Measurements from ENCODE around the gene TUBB4A.
A peak's percentile ranks its signal among the peaks of the same experiment; 100 is the strongest.

Gene TUBB4A

DNA sequence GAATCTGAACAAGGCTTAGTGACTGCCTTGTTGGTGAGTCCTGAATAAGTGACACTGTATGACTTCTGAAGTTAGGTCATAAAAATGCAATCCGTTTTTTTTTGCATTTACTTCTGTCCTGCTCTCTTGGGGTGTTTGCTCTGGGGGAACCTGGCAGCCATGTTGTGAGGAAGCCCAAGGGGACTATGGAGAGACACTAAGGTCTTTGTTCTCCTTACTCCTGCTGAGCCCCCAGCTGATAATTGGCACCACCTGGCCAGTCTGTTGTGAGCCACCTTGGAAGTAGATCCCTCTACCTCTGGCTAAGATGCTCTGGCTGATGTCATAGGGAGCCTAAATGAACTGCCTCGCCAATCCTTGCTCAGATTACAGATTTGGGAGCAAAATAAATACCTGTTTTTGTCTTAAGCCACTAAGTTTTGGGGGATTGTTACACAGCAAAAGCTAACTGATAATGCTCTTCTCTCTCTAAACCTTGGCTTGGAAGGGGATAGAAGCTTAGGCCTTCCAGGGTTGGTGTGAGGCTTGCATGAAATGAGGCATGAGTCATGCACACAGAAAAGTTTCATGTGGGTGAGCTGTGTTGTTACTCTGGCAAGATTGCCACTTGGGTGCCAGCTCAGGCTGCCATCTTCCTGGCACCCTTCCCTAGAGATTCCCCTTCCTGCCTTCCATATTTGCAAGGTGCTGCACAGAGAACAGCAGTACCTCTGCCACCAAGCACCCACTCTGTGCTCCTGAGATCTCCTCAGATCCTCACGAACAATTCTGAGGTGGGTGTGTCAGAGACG lies 10.1 kb downstream of the TUBB4A start:
- no peak for DNase-seq

DNA sequence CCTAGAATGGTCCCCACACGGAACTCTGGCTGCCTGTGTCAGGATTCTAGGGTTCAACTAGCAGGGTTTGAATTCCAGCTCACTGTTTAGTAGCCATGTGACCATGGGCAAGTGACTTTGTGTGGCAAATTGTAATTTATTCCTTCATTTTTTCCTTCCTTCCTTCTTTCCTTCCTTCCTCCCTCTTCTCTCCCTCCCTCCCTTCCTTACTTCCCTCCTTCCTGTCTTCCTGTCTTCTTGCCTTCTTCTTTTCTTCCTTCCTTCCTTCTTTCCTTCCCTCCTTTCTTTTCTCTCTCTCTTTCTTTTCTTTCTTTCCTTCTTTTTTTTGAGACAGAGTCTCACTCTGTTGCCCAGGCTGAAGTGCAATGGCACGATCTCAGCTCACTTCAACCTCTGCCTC lies 12.0 kb downstream of the TUBB4A start:
- DNase-seq: no peak

DNA sequence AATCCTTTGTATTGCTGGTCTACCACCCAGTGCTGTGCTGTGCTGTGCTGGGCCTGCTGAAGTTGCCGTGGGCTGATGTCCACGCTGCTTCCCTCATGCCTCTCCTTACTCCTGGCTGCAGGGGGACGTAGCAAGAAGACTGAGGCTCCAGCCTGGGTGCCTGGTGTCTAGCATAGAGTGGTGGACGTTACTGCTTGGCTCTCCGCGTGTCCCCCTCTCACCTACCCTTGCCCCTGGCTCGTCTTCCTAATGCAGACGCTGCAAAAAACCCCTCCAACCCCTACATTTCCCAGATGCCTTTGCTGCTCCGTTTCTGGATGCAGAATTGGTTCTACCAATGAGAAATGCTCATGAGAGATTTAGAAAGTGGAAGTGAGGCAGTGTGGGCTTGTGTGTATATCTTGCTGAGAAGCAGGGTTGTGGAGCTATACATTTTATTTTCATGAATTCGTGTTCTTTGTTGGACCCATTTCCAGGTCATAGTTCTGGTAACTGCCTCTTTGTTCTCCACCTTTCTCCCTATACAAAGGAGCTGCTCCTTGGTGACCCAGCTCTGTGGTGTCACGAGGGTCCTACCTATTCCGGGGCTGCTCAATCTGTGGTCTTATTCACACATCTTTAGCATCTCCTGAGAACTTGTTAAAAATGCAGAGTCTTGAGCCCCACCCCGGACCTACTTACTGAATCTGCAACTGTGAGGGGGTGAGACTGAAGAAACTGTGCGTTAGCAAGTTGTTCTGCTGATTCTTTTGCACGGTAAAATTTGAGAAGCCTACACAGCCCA lies 12.6 kb downstream of the TUBB4A start:
- no peak for DNase-seq

DNA sequence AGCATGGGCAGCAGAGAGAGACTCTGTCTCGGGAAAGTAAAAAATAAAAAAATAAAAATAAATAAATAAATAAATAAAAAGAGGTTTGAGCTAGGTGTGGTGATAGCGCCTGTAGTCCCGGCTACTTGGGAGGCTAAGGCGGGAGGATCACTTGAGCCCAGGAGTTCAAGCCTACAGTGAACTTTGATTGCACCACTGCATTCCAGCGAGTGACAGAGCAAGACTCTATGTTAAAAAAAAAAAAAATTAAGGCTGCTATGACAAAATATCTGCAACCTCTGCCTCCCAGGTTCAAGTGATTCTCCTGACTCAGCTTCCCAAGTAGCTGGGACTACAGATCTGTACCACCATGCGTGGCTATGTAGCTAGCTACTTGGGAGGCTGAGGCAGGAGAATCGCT lies 17.3 kb downstream of the TUBB4A start:
- DNase-seq: no peak

DNA sequence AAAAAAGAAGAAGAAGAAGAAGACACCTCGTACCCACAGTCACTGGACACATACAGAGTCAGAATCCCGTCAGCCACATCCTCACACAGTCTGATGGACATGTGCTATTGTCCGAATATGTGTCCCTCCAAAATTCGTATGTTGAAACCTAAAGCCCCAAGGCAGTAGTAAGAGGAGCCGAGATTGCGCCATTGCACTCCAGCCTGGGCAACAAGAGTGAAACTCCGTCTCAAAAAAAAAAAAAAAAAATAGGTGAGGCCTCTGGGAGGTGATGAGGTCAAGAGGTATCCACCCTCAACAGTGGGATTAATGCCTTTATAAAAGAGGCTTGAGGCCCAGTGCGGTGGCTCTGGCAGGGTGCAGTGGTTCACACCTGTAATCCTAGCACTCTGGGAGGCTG lies 17.9 kb downstream of the TUBB4A start:
- no peak for DNase-seq

DNA sequence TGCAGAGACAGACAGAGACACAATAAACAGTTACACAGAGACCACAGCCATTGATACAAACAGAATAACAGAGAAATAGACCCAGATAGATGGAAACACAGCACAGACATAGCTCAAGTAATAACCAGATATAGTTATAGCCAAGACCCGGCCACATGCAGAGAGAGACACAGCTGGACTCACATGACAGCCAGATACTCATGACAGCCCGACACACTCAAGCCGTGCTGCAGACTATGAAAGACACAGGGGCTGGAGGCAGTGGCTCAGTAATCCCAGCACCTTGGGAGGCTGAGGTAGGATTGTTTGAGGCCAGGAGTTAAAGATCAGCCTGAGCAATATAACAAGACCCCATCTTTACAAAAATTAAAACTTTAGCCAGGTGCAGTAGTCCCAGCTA lies 18.9 kb downstream of the TUBB4A start:
- DNase-seq: no peak

DNA sequence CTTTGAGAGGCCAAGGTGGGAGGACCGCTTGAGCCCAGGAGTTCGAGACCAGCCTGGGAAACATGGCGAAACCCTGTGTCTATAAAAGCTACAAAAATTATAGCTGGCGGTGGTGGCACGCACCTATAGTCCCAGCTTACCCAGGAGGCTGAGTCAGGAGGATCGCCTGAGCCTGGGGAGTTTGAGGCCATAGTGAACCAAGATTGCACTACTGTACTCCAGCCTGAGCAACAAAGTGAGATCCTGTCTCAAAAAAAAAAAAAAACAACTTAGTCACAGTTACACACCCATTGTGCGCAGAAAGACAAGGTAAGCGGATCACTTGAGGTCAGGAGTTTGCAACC lies 19.8 kb downstream of the TUBB4A start:
- DNase-seq: no peak

DNA sequence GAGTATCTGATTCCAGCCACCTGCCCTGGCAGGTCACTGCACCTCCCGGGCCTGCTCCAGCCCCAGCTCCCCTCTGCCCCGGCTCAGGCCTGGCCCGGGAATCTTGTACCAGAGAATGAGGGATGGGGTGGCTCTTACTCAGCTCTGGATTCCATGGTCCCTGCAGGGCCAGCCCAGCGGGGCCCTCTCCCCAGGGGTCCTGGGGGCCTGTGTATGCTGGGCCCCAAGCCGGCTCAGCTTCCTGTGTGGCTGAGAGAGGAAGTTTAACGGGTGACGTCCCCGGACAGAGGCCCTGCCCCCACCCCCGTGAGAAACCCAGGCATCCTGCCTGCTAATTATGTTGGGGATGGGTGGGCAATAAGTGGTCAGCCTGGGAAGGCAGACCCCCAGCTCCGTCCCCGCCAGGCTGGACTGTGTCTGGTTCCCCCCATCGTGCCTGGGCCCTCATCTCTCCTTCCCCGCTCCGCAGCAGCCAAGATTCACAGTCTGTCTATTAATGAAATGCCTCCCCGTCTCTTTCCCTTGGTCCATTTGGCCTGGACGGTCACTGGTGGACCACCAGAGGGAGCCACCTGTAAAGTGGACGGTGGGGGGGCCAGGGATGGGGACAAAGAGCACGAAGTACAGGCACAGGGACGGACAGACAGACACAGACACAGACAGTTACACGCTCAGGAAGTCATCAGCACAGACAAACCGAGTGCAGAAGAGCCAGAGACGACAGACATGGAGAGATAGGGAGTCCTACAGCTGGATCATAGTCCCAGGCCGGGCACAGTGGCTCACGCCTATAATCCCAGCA lies 20.4 kb downstream of the TUBB4A start, which contains the start of gene DENND1C:
Gene DENND1C, minus strand, starts transcription at position 247 of the 802 bp plus-strand sequence. Its CDS starts 92 bp downstream, at position 155.
- DNase-seq: peak; percentile 62 to 65

DNA sequence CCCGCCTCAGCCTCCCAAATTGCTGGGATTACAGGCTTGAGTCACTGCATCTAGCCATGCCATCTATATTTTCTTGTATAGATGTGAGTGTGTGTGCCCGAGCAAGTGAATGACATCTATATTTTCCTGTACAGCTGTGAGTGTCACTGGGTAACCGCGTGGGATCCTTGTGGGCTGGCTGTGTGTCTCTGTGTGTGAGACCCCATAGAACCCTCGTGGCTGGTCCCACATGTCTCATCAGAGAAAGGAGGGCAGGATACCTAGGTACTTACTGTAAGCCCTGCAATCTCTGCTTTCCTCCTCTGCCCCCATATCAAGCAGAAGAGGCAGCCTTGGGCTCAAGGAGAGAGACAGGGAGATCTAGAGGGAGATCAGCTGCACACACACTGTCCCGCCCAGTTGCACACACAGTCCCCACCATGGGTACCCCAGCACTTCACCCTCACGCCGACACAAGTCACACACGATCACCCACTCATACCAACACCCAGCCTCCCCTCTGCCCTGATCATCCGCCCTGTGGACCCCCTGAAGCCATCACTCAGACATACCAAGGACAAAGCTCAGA lies 21.2 kb downstream of the TUBB4A start:
- DNase-seq: peak in 1 of 2 experiments; percentile 52

DNA sequence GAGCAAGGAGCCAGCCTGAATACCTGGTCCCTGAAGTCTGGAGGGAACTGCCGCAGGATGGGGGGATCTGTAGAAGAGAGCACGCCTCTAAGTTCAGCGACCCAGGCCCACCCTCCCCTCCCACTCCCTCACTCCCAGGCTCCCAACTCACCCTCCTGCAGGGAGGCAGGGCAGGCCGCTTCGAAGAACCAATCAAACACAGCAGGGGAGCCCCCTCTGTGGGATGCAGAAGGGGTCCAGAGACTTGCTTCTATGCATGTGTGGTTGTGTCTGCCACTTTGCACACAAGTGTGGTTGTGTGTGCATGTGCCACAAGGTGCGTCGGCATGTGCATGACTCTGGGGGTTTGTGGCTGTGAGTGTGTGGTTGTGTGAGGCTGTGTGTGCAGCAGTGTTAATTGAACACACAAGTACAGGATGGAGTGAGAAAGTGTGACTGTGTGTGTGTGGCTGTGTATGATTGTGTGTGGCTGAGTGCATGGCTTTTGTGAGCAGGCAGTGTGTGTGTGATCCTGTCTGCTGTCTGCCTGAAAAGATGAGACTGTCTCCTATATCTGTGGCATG lies 22.2 kb downstream of the TUBB4A start:
- no peak for DNase-seq

DNA sequence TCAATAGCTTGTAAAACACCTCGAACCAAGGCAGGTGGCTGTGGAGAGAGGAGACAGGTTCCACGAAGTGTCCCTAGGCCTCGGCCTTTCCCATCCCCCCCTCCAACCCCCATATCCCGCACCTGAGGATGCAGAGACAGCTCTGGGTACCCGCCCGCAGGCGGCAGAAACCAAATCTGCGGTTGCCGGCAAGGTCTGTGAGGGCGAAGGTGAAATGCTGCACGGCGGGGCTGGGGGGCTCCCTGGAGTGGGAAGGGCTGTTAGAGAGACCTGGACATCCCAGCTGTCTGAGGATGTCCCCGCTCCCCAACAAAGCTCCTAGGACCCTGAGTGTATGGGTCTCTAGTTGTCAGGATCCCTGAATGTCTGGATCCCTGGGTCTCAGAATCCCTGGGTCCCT lies 23.3 kb downstream of the TUBB4A start:
- no peak for DNase-seq

DNA sequence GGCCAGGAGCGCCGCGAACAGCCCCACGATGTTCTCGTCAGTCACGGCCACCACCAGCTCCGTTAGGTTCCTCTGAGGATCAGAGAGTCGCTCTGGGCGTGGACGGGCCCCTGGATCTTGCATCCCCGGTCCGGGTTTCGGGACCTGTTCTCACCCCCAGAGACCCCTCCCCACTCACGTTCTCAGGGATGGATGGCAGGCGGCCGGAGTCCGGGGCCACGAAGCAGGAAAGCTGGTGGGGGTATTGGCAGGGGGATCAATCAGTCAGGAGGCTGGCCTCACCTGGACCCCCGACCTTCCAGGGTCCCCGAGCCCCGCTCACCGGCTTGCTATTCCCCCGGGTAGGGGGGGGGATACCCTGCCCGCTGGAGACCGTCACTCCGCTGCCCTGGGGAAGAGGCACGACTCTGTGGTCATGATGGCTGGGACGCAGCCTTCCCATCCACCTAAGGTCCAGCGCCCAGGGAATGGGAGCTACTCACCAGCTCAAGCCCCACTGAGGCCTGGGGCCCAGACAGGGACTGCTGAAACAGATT lies 25.1 kb downstream of the TUBB4A start:
- no peak for DNase-seq

DNA sequence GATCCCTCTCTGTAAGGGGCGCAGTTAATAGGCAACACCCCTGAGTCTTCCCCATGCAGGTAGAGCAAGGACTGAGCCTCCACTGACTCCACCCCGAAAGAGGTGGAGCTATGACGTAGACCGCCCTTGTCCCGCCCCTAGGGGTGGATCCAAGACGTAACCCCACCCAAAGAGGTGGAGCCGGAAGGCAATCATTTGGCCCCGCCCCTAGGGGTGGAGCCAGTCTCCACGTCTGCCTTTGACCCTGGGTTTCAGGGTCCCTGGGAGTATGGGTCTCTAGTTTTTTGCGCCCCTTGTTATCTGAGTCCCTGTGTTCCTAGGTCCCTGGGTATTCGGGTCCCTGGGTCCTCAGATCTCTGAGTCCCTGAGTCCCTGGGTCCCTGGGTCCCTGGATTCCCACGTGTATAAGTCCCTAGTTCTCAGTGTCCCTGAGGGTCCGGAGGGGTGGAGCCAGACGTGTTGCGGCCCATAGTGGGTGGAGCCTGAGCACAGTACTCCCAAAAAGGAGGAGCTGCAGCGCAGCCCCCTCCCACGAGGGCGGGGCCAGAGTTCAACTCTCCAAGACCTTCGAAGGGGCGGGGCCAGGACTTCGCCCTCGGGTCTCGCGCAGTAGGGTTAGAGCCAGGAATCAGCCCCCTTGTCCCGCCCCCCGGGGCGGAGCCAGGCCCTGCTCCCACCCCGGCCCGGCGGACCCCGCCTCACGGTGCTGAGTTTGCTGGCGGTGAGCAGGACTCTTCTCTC lies 25.8 kb downstream of the TUBB4A start:
- DNase-seq: peak; percentile 34 to 44

DNA sequence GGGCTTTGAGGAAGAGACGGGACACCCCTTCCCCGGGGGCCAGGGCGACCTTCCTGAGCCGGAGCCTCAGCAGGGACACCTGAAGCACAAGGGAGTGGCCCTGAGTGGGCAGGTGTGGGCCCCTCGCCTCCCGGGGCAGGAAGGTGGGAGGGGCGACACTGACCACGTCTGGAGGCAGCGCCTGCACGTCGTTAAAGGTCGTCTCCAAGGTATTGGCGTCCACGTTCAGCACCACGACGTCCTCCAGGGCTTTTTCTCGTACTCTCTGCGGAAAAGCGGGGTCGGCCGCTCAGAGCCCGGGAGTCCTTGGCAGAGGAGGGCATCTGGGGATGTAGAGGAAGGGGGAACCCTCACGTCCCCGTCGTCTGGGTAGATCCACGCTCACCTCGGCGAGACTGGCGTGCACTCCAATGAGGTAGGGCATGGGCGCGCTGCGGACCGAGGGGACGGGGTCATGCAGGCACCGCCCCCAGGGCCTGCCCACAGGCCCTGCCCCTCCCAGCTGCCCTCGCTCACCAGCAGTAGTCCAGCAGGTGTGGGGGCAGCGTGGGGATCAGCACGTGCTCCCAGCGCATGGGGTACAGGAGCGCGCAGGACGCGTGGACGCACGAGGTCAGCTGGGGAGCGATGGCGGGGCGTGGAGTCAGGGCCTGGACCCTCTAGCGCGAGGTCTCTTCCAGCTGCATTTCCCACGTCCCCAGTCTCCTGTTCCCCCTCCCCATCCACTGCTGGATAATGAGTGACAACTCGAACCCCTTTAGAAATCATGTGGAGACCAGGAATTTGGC lies 26.6 kb downstream of the TUBB4A start:
- no peak for DNase-seq

DNA sequence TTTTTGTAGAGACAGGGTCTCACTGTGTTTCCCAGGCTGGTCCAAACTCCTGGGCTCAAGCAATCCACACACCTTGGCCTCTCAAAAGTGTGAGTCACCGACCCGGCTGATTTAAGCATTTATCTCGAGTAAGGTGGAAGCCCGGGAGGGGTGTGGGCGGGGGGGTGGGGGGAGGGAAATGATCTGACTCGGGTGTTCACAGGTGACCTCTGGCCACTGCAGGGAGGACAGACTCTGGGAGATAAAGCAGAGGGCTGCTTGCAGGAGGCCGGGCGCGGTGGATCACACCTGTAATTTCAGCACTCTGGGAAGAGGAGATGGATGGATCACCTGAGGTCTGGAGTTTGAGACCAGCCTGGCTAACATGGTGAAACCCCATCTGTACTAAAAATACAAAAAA lies 28.5 kb downstream of the TUBB4A start:
- DNase-seq: no peak

DNA sequence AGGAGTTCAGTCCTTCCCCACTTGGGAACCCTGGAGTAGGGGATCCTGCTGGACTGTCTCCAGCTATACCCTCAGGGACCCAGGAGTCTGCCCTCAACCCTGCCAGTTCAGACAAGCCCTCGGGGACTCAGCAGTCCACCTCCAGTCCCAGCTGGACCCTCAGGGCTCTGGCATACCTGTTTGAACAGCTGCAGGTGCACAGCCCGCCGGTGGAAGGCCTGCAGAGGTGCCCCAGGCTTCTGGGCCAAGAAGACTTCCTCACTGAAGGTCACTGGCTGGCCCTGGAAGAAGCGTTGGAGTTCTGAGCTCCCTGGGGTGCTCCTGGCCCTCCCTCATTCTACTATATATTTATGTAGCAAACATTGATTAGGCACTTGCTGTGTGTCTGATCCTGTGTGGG lies 29.4 kb downstream of the TUBB4A start:
- DNase-seq: no peak

DNA sequence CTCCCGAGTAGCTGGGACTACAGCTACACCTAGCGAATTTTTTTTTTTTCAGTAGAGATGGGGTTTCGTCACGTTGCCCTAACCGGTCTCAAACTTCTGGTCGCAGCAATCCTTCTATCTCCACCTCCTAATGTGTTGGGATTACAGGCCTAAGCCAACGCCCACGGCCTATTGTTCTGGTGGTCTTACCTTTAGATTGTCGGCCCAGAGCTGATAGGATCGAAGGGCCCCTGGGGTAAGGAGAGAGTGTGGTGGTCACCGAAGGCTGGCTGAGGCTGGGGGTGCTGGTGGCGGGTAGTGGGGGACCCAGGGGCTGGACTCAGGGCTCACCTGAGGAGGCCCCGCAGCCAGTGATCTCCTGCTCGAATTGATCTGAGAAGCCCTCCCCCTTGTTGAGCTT lies 31.0 kb downstream of the TUBB4A start:
- no peak for DNase-seq

DNA sequence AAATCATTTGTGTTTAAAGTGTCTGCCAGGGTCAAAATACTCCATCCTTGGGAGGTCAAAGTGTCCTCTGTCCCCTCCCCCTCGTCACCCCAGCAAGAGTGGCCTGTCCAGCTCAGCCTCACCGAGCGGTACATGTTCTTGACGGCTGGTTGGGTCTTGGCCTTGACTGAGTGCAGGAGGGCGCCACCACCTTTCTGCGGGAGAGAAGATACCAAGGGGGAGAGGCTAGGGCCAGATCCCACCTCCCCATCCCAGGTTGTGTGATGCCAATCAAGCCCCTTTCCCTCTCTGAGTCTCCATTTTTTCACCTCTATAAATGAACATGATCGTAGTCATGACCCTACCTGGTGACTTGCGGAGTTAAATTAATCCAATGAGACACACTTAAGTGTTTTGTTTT lies 31.9 kb downstream of the TUBB4A start:
- DNase-seq: no peak

DNA sequence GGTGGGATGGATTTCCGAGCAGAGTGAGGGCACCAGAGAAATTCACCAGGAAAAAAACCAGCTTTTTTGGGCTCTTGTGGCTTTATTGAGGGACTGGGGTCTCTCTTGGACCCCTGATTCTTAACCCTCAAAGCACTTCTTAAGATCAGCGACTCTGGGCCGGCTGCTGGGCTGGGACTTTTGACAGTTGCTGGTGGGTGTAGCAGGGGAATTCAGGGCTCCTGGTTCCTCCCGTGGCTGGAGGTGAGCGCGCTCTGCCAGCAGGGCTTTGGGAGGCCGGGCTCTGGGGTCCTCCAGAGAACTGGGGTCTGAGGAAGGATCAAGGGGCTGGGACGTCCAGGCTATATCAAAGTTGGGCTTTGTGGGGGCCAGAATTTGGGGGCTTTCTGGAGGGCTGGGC lies 34.7 kb downstream of the TUBB4A start:
- no peak for DNase-seq

DNA sequence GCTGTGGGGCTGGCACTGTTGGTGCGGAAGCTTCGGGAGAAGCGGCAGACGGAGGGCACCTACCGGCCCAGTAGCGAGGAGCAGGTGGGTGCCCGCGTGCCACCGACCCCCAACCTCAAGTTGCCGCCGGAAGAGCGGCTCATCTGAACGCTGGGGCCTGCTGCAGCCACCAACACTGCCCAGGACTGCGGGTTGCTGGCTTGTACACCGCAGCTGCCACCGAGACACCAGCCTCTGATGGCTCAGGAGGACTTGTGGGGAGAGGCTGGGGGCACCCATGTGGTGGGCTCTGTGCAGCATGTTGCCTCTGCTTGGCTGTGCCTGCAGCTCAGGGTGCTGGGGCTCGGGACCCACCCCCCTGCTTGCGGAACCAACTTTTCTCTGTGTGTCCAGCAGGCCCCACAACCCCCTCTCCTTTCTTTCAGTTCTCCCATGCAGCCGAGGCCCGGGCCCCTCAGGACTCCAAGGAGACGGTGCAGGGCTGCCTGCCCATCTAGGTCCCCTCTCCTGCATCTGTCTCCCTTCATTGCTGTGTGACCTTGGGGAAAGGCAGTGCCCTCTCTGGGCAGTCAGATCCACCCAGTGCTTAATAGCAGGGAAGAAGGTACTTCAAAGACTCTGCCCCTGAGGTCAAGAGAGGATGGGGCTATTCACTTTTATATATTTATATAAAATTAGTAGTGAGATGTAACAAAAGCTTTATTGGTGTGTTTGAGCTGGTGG lies 35.4 kb downstream of the TUBB4A start:
- no peak for DNase-seq

All from stimulated activated CD4-positive, alpha-beta T cell treated with anti-CD3 and anti-CD28 coated beads, Interleukin-4, amount 100 ng/mL, for 4 hours (primary cell).